ENCODE measurements around the gene PSMD11. TPM values are rescaled to one million over a fixed set of nuclear protein-coding genes. Genes with fewer than 3 reads are reported as not detected.

PSMD11 gene
- total and polyA plus RNA-seq, 2 experiments from 2014 or later = 44.2 to 158 TPM

GRCh38 chr17:32489320-32490100 lies 45.2 kb downstream of the PSMD11 start:
- H3K4me1 ChIP-seq (ENCODE audit: insufficient read depth) = no peaks in the 10 kb centered on the region
- H4K20me1 ChIP-seq (ENCODE audit: insufficient read depth) = no peaks in the 10 kb centered on the region
- H3K9me2 ChIP-seq (ENCODE audit: insufficient read depth) = no peaks in the 10 kb centered on the region
- no peak for TF ChIP-seq EZH2 (IDR thresholded peaks at IDR 0.05; ENCODE audit: insufficient read depth, poor library complexity, severe bottlenecking)
- no peak for TF ChIP-seq EZH2phosphoT487 (IDR thresholded peaks at IDR 0.05; ENCODE audit: insufficient read depth, low read depth)
- H3K4me3 ChIP-seq = no peak overlapping the region
- in situ Hi-C loops (cut with MboI) = loop anchor here (10.0 kb wide), 1 partner anchor 255 kb away; no protein-coding TSS in a partner anchor
- 90 to 91% methylated on average over 10 of the region's 10 CpGs for WGBS, 2 experiments (ENCODE audit: low coverage in 1 of 2, low lambda C conversion rate in 2 of 2, missing lambda C conversion rate in 2 of 2)
- no peak overlapping the region for H3K27ac ChIP-seq
- H3K79me2 ChIP-seq (ENCODE audit: insufficient read depth) = no peaks in the 10 kb centered on the region
- no peak for DNase-seq
- no peak overlapping the region for H3K9ac ChIP-seq
- H3K27me3 ChIP-seq (replicated peaks; ENCODE audit: insufficient read depth) = no peaks in the 10 kb centered on the region
- H3K9me3 ChIP-seq (ENCODE audit: low read depth) = no peaks in the 10 kb centered on the region
- no peaks in the 10 kb centered on the region for H3K36me3 ChIP-seq (ENCODE audit: low read depth)
- peaks cover 13% of the 10 kb centered on the region for H3F3A ChIP-seq (ENCODE audit: insufficient read depth)
- no peak overlapping the region for H3K4me2 ChIP-seq (ENCODE audit: unreplicated experiment)
- no peak overlapping the region for H2AFZ ChIP-seq

- Histone ChIP-seq H3K4me3 (no peak overlapping the region), H3K9me2 (ENCODE audit: insufficient read depth) (no peaks in the 10 kb centered on the region), H3K4me1 (ENCODE audit: insufficient read depth) (no peaks in the 10 kb centered on the region), H4K20me1 (ENCODE audit: insufficient read depth) (no peaks in the 10 kb centered on the region), H3K36me3 (ENCODE audit: low read depth) (no peaks in the 10 kb centered on the region), H3K4me2 (ENCODE audit: unreplicated experiment) (no peak overlapping the region), H2AFZ (no peak overlapping the region), H3K79me2 (ENCODE audit: insufficient read depth) (no peaks in the 10 kb centered on the region), H3K27ac (no peak overlapping the region), H3K9me3 (ENCODE audit: low read depth) (no peaks in the 10 kb centered on the region), H3F3A (ENCODE audit: insufficient read depth) (peaks cover 13% of the 10 kb centered on the region), H3K27me3 (replicated peaks; ENCODE audit: insufficient read depth) (no peaks in the 10 kb centered on the region), H3K9ac (no peak overlapping the region)
- TF ChIP-seq EZH2phosphoT487 (IDR thresholded peaks at IDR 0.05; ENCODE audit: insufficient read depth, low read depth) = no peak
- TF ChIP-seq EZH2 (IDR thresholded peaks at IDR 0.05; ENCODE audit: insufficient read depth, poor library complexity, severe bottlenecking) = no peak
- 80 to 82% methylated on average over 16 of the region's 16 CpGs for WGBS, 2 experiments (ENCODE audit: low coverage in 1 of 2, low lambda C conversion rate in 2 of 2, missing lambda C conversion rate in 2 of 2)
- in situ Hi-C loops (cut with MboI) = loop anchor here (10.0 kb wide), 1 partner anchor 255 kb away; no protein-coding TSS in a partner anchor
- no peak for DNase-seq
Measured at GRCh38 chr17:32490101-32490482, 45.8 kb downstream of the PSMD11 start.

- H3K9ac ChIP-seq = no peak overlapping the region
- H3K4me2 ChIP-seq (ENCODE audit: unreplicated experiment) = no peak overlapping the region
- in situ Hi-C loops (cut with MboI) = loop anchor here (10.0 kb wide), 1 partner anchor 253 kb away; no protein-coding TSS in a partner anchor
- H3K9me2 ChIP-seq (ENCODE audit: insufficient read depth) = no peaks in the 10 kb centered on the region
- no peak overlapping the region for H3K27ac ChIP-seq
- no peak overlapping the region for H2AFZ ChIP-seq
- H3K79me2 ChIP-seq (ENCODE audit: insufficient read depth) = no peaks in the 10 kb centered on the region
- no peak overlapping the region for H3K4me3 ChIP-seq
- H3F3A ChIP-seq (ENCODE audit: insufficient read depth) = 0 out of 2 replicates have a peak, but pooled peaks cover 4% of the 10 kb centered on the region
- no peaks in the 10 kb centered on the region for H3K27me3 ChIP-seq (replicated peaks; ENCODE audit: insufficient read depth)
- no peak for TF ChIP-seq EZH2 (IDR thresholded peaks at IDR 0.05; ENCODE audit: insufficient read depth, poor library complexity, severe bottlenecking)
- no peak for TF ChIP-seq EZH2phosphoT487 (IDR thresholded peaks at IDR 0.05; ENCODE audit: insufficient read depth, low read depth)
- H3K9me3 ChIP-seq (ENCODE audit: low read depth) = no peaks in the 10 kb centered on the region
- no peak for DNase-seq
- H3K36me3 ChIP-seq (ENCODE audit: low read depth) = no peaks in the 10 kb centered on the region
- peaks cover 12% of the 10 kb centered on the region for H3K4me1 ChIP-seq (ENCODE audit: insufficient read depth)
- no peaks in the 10 kb centered on the region for H4K20me1 ChIP-seq (ENCODE audit: insufficient read depth)
- WGBS, 2 experiments (ENCODE audit: low coverage in 1 of 2, low lambda C conversion rate in 2 of 2, missing lambda C conversion rate in 2 of 2) = 80 to 82% methylated on average over 21 of the region's 21 CpGs
Measured at GRCh38 chr17:32491371-32492263, 47.3 kb downstream of the PSMD11 start.

GRCh38 chr17:32492264-32492589 lies 47.9 kb downstream of the PSMD11 start:
- Histone ChIP-seq H3K27me3 (replicated peaks; ENCODE audit: insufficient read depth) (no peaks in the 10 kb centered on the region), H4K20me1 (ENCODE audit: insufficient read depth) (no peaks in the 10 kb centered on the region), H3K4me2 (ENCODE audit: unreplicated experiment) (no peak overlapping the region), H3K79me2 (ENCODE audit: insufficient read depth) (no peaks in the 10 kb centered on the region), H3K4me3 (no peak overlapping the region), H3K9me3 (ENCODE audit: low read depth) (no peaks in the 10 kb centered on the region), H2AFZ (no peak overlapping the region), H3K27ac (no peak overlapping the region), H3K36me3 (ENCODE audit: low read depth) (no peaks in the 10 kb centered on the region), H3K9me2 (ENCODE audit: insufficient read depth) (no peaks in the 10 kb centered on the region), H3K9ac (no peak overlapping the region), H3K4me1 (ENCODE audit: insufficient read depth) (peaks cover 18% of the 10 kb centered on the region), H3F3A (ENCODE audit: insufficient read depth) (0 out of 2 replicates have a peak, but pooled peaks cover 4% of the 10 kb centered on the region)
- 83 to 86% methylated on average over 4 of the region's 4 CpGs for WGBS, 2 experiments (ENCODE audit: low coverage in 1 of 2, low lambda C conversion rate in 2 of 2, missing lambda C conversion rate in 2 of 2)
- in situ Hi-C loops (cut with MboI) = loop anchor here (10.0 kb wide), 1 partner anchor 253 kb away; no protein-coding TSS in a partner anchor
- DNase-seq = no peak
- no peak for TF ChIP-seq EZH2 (IDR thresholded peaks at IDR 0.05; ENCODE audit: insufficient read depth, poor library complexity, severe bottlenecking)
- no peak for TF ChIP-seq EZH2phosphoT487 (IDR thresholded peaks at IDR 0.05; ENCODE audit: insufficient read depth, low read depth)

All from GM23248 (cell line).